Neural progenitor cell (in vitro differentiated cells): ENCODE data around the gene ACACB. TPM values are rescaled to one million over a fixed set of nuclear protein-coding genes. Genes with fewer than 3 reads are reported as not detected.
A peak's percentile ranks its signal among the peaks of the same experiment; 100 is the strongest.

Experiments used
- DNase-seq: peaks from one replicate; pipeline ENCODE4 v3.0.0-alpha.2; 2016; ENCODE audit warnings: low spot score
- H2AFZ ChIP-seq: fragments of 200-600 bp; sonication (generic); replicated peaks from 2 replicates; pipeline ENCODE4 v1.6.1; 2016; ENCODE audit warnings: antibody characterized with exemption
- H3F3A ChIP-seq: fragments of 200-600 bp; sonication (generic); 2 replicates; pipeline ENCODE4 v1.6.1; 2016; ENCODE audit warnings: antibody characterized with exemption, low read depth
- H3K27ac ChIP-seq: fragments of 200-600 bp; sonication (generic); 2 replicates; pipeline ENCODE4 v1.5.1; 2016; ENCODE audit warnings: mild to moderate bottlenecking
- H3K27me3 ChIP-seq: fragments of 200-600 bp; sonication (generic); 2 replicates; pipeline ENCODE4 v1.6.1; 2016; ENCODE audit warnings: mild to moderate bottlenecking, moderate library complexity
- H3K36me3 ChIP-seq: fragments of 200-600 bp; sonication (generic); 2 replicates; pipeline ENCODE4 v1.5.1; 2016
- H3K4me1 ChIP-seq: fragments of 200-600 bp; sonication (generic); 2 replicates; pipeline ENCODE4 v1.6.1; 2016; ENCODE audit warnings: mixed run types
- H3K4me2 ChIP-seq: fragments of 200-600 bp; sonication (generic); 2 replicates; pipeline ENCODE4 v1.6.1; 2016
- H3K4me3 ChIP-seq: fragments of 200-600 bp; sonication (generic); 2 replicates; pipeline ENCODE4 v1.5.1; 2016
- H3K79me2 ChIP-seq: fragments of 200-600 bp; sonication (generic); 2 replicates; pipeline ENCODE4 v1.6.1; 2016; ENCODE audit warnings: low read depth
- H3K9ac ChIP-seq: fragments of 200-600 bp; sonication (generic); 2 replicates; pipeline ENCODE4 v1.6.1; 2016
- H3K9me3 ChIP-seq: fragments of 200-600 bp; sonication (generic); 2 replicates; pipeline ENCODE4 v1.5.1; 2016; ENCODE audit warnings: low read depth
- H4K20me1 ChIP-seq: fragments of 200-600 bp; sonication (generic); 2 replicates; pipeline ENCODE4 v1.6.1; 2016; ENCODE audit warnings: low read depth
- H3K27ac Mint-ChIP-seq: 3 replicates; pipeline ENCODE4 v1.8.0; 2021; ENCODE audit warnings: mixed read lengths
- H3K27me3 Mint-ChIP-seq: 2 replicates; pipeline ENCODE4 v1.8.0; 2022; ENCODE audit warnings: low read depth, mild to moderate bottlenecking, inconsistent platforms, moderate library complexity, mixed read lengths; ENCODE audit not compliant: insufficient read depth
- H3K36me3 Mint-ChIP-seq: 3 replicates; pipeline ENCODE4 v1.8.0; 2021; ENCODE audit warnings: mixed read lengths
- H3K4me1 Mint-ChIP-seq: 3 replicates; pipeline ENCODE4 v1.8.0; 2021; ENCODE audit warnings: mixed read lengths
- H3K4me3 Mint-ChIP-seq: 3 replicates; pipeline ENCODE4 v1.8.0; 2021; ENCODE audit warnings: mild to moderate bottlenecking, moderate library complexity, mixed read lengths
- H3K9me3 Mint-ChIP-seq: 3 replicates; pipeline ENCODE4 v1.8.0; 2020; ENCODE audit warnings: mixed read lengths
- EZH2 ChIP-seq: fragments of 200-600 bp; sonication (generic); IDR thresholded peaks from 2 replicates; pipeline ENCODE4 v1.6.1; 2017; ENCODE audit warnings: antibody characterized with exemption, mild to moderate bottlenecking, moderate library complexity
- EZH2phosphoT487 ChIP-seq: fragments of 200-600 bp; sonication (generic); IDR thresholded peaks from 2 replicates; pipeline ENCODE4 v1.6.1; 2017; ENCODE audit warnings: antibody characterized with exemption
- total RNA-seq: library from RNA; depleted of rRNA; stranded (reverse); fragments of >200 nt; gene quantifications from 2 replicates; pipeline ENCODE4 v1.2.3, GENCODE V29; 2015; ENCODE audit warnings: low replicate concordance
- TF ChIP-seq, protein P1 (sequence below): fragments of 200-600 bp; sonication (generic); IDR thresholded peaks from 2 replicates; pipeline ENCODE4 v1.5.1; 2017; ENCODE audit warnings: antibody characterized with exemption, mild to moderate bottlenecking

The ACACB gene
- total RNA-seq, 1 donor from 2014 or later = 2.4 TPM

DNA sequence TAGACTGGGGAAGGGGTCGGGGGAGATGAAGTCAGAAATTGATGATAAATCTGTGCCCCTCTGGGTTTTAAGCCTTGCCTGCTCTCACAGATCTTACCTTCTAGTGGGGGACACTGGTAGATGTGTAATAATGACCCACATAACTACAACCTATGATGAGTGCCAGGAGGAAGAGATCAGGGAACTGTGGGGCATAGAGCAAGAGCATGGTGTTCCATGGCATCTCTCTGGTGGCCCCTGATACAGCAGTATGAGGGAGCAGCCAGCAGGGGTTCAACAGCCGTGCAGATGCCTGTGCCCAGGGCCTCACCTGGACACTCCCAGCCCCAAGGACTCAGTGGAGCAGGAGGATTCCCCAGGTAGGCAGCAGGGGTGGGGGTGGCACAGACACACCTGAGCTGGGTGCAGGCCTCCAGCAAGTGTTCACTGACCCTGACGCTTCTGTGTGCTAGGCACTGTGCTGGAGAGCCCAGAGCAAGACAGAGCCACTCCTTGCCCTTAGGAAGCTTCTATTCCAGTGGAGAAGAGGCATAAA, 5.0 kb downstream of the ACACB start:
- H3K9ac ChIP-seq = no peak overlapping the region
- H2AFZ ChIP-seq = no peak overlapping the region
- no peaks in the 10 kb centered on the region for H4K20me1 ChIP-seq
- no peak overlapping the region for H3K4me2 ChIP-seq
- no peak overlapping the region for H3K4me3 ChIP-seq
- H3K4me1 ChIP-seq = peaks cover 2% of the 10 kb centered on the region
- H3F3A ChIP-seq = no peaks in the 10 kb centered on the region
- Mint-ChIP-seq H3K9me3 (no peaks in the 10 kb centered on the region), H3K27me3 (no peaks in the 10 kb centered on the region), H3K4me3 (no peak overlapping the region), H3K27ac (no peak overlapping the region), H3K4me1 (peaks cover 4% of the 10 kb centered on the region), H3K36me3 (peaks cover 3% of the 10 kb centered on the region)
- no peak overlapping the region for H3K27ac ChIP-seq
- TF ChIP-seq EZH2phosphoT487 = no peak
- TF ChIP-seq EZH2 = no peak
- no peaks in the 10 kb centered on the region for H3K27me3 ChIP-seq
- no peaks in the 10 kb centered on the region for H3K79me2 ChIP-seq
- no peaks in the 10 kb centered on the region for H3K36me3 ChIP-seq
- no peak for DNase-seq
- H3K9me3 ChIP-seq = no peaks in the 10 kb centered on the region

GRCh38 chr12:109124878-109125648, 8.7 kb downstream of the ACACB start:
- Histone ChIP-seq H3K4me3 (no peak overlapping the region), H4K20me1 (no peaks in the 10 kb centered on the region), H3K9me3 (no peaks in the 10 kb centered on the region), H3K79me2 (no peaks in the 10 kb centered on the region), H2AFZ (no peak overlapping the region), H3K27ac (no peak overlapping the region), H3K36me3 (no peaks in the 10 kb centered on the region), H3K9ac (no peak overlapping the region), H3F3A (no peaks in the 10 kb centered on the region), H3K4me1 (no peaks in the 10 kb centered on the region), H3K4me2 (no peak overlapping the region), H3K27me3 (no peaks in the 10 kb centered on the region)
- Mint-ChIP-seq H3K27me3 (no peaks in the 10 kb centered on the region), H3K4me1 (no peaks in the 10 kb centered on the region), H3K27ac (peak overlapping the region; percentile 21), H3K36me3 (no peaks in the 10 kb centered on the region), H3K9me3 (no peaks in the 10 kb centered on the region), H3K4me3 (no peak overlapping the region)
- no peak for TF ChIP-seq EZH2phosphoT487
- no peak for TF ChIP-seq EZH2
- TF ChIP-seq, protein P1, sequence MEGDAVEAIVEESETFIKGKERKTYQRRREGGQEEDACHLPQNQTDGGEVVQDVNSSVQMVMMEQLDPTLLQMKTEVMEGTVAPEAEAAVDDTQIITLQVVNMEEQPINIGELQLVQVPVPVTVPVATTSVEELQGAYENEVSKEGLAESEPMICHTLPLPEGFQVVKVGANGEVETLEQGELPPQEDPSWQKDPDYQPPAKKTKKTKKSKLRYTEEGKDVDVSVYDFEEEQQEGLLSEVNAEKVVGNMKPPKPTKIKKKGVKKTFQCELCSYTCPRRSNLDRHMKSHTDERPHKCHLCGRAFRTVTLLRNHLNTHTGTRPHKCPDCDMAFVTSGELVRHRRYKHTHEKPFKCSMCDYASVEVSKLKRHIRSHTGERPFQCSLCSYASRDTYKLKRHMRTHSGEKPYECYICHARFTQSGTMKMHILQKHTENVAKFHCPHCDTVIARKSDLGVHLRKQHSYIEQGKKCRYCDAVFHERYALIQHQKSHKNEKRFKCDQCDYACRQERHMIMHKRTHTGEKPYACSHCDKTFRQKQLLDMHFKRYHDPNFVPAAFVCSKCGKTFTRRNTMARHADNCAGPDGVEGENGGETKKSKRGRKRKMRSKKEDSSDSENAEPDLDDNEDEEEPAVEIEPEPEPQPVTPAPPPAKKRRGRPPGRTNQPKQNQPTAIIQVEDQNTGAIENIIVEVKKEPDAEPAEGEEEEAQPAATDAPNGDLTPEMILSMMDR = no peak
- no peak for DNase-seq

GRCh38 chr12:109125791-109126190, 9.4 kb downstream of the ACACB start:
- Histone ChIP-seq H3K4me2 (no peak overlapping the region), H3K4me3 (no peak overlapping the region), H3K4me1 (peaks cover under 1% of the 10 kb centered on the region), H3K9ac (no peak overlapping the region), H3K36me3 (no peaks in the 10 kb centered on the region), H3K79me2 (no peaks in the 10 kb centered on the region), H3K9me3 (no peaks in the 10 kb centered on the region), H3F3A (no peaks in the 10 kb centered on the region), H3K27me3 (no peaks in the 10 kb centered on the region), H4K20me1 (no peaks in the 10 kb centered on the region), H3K27ac (no peak overlapping the region), H2AFZ (no peak overlapping the region)
- DNase-seq = no peak
- Mint-ChIP-seq H3K27me3 (no peaks in the 10 kb centered on the region), H3K27ac (no peak overlapping the region), H3K4me1 (peaks cover under 1% of the 10 kb centered on the region), H3K9me3 (no peaks in the 10 kb centered on the region), H3K36me3 (no peaks in the 10 kb centered on the region), H3K4me3 (no peak overlapping the region)
- TF ChIP-seq EZH2 (no peak), EZH2phosphoT487 (no peak)
- TF ChIP-seq, protein P1 = no peak

GRCh38 chr12:109126784-109127183, 10.4 kb downstream of the ACACB start:
- Mint-ChIP-seq H3K4me3 (no peak overlapping the region), H3K27me3 (peaks cover under 1% of the 10 kb centered on the region), H3K4me1 (peaks cover 3% of the 10 kb centered on the region), H3K36me3 (no peaks in the 10 kb centered on the region), H3K9me3 (no peaks in the 10 kb centered on the region), H3K27ac (no peak overlapping the region)
- H3K4me1 ChIP-seq = peaks cover 6% of the 10 kb centered on the region
- no peaks in the 10 kb centered on the region for H3K36me3 ChIP-seq
- no peak overlapping the region for H3K4me3 ChIP-seq
- no peaks in the 10 kb centered on the region for H3K79me2 ChIP-seq
- no peak for DNase-seq
- H3K9ac ChIP-seq = no peak overlapping the region
- no peak overlapping the region for H3K4me2 ChIP-seq
- H3K9me3 ChIP-seq = no peaks in the 10 kb centered on the region
- TF ChIP-seq, protein P1 = no peak
- no peak for TF ChIP-seq EZH2
- no peak for TF ChIP-seq EZH2phosphoT487
- no peaks in the 10 kb centered on the region for H4K20me1 ChIP-seq
- no peak overlapping the region for H3K27ac ChIP-seq
- H2AFZ ChIP-seq = no peak overlapping the region
- no peaks in the 10 kb centered on the region for H3F3A ChIP-seq
- H3K27me3 ChIP-seq = no peaks in the 10 kb centered on the region
